Inflammatory macrophage treated with lipopolysaccharide for 1 hour (primary cell): ENCODE results near the gene PPP4C.
A peak's percentile ranks its signal among the peaks of the same experiment; 100 is the strongest.
"Not testable (repeated sequence)": the region's sequence is repeated elsewhere in the genome, so short reads cannot be mapped to it uniquely, and the experiment has no call there.

Experiments
- DNase-seq, 2 donors: peaks; one replicate each; pipeline ENCODE4 v3.0.0-alpha.2; 2020 to 2022

PPP4C gene

DNA sequence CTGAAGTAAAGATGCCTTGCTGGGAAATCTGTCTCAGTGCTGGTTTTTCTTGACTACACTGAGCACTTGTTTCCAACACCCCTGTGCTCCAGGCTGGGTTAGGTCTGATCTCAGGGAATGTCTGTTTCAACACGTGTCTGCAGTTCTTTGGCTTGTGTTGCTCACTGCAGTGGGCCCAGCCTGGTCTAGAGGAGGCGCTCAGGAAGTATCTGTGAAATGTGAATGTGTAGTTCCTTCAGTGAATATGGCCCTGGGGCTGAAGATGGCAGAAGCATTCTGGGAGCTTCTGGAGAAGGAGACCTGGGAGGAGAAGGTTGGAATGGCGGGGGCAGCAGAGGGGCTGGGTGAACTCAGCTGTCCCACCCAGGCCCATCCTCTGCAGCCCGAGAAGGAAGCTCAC lies 28.3 kb downstream of the PPP4C start:
- no peak for DNase-seq

DNA sequence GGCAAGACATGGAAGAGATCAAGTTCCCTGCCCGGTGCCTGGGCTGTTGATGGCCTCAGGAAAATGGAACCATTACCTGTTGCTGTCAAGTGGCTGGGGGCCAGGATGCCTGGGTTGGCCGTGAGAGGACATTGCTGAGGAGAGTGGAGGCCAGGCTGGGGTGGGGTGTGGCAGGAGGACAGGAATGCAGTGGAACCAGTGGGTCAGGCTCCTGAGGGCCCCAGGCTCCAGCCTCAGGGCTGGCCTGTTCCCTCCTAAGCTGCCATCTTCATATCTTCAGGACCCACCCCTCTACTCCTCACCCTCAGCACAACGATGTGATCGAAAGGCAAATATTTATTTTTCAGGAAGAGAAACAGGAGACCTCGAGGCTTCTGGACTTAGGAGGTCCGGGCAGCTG lies 28.7 kb downstream of the PPP4C start:
- DNase-seq, result no peak

DNA sequence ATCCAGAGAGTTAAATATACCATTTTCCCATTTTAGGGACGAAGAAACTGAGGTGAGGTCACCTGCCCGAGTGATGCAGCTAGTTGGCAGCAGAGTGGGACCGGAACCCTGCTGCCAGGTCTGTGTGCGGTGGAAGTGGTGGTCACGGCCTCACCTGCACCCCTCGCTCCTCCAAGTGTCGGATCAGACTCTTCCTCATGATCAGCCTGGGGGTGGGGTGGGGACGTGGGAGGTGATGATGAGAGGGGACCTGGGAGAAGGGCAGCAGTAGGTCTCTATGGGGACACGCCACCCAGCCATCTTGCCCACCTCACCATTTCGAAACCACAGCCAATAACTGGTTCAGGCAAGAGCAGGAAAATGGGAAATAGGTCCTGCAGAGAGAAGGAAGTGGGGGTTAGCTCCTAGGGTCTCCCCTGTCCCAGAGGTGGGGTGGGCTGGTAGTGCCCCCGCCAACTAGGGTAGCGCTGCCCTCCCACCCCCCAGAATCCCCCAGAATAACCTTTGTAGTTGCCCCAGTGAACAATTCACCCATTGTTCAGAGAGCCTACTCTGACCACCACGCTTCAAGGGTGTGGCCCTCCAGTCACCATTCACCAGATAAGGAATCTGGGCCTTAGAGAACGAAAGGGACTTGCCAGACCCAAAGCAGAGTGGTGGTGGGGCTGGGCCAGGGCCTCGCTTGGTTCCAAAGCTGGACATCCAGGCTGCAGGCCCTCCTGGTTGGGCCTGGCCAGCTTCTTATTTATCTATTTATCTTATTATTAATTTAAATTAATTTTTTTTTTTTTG lies 32.5 kb downstream of the PPP4C start:
- DNase-seq, result no peak

DNA sequence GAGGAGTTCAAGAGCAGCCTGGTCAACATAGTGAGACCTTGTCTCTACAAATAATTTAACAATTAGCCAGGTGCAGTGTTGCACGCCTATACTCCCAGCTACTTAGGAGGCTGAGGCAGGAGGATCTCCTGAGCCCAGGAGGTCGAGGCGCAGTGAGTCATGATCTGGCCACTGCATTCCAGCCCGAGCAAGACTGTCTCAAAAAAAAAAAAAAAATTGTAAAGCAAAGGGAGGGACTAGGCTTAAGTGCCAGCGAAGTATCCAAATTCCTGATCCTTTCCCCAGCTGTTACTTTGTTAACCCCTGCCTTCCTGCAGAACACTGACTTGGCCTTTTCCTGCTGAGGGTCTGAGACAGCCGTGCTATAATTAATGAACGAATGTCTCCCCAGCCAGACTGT lies 34.9 kb downstream of the PPP4C start:
- DNase-seq, result no peak

DNA sequence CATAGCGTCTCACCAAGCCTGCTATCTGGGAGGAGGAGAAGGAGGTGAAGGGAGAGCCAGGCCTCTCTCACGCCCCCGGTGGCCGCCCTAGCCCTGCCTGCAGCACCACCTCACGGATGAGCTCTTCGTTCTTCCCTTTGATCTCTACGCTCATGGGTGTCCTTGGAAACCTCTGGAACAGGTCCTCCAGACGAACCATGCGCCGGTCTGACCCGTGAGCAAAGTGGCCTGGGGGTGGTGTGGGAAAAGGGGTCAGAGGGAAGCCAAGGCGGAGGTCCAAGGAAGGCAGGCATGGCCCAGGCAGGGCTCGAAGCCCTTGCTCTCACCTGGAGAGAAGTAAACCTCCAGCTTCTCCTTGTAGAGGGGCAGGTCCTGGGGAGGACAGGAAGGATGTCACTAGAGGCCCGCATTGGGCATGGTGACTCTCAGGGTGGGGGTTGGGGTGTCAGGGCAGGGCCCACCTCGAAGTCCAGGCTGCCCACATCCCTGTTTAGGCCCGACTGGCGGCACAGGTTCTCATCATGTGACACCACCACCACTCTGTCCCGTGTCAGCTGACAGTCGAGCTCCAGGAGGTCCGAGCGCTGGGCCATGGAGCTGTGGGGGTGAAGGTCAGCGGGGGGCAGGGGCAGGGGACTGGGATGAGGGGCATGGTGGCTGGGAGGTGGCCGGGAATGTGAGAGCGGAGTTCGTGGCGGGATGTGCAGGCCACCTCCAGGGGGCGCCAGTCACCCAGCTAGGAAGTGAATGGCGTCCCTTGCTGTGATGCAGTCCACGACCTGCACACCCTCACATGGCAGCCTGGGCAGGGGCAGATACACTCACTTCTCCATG lies 36.6 kb downstream of the PPP4C start:
- peak in 1 of 2 donors; percentile 51 for DNase-seq

DNA sequence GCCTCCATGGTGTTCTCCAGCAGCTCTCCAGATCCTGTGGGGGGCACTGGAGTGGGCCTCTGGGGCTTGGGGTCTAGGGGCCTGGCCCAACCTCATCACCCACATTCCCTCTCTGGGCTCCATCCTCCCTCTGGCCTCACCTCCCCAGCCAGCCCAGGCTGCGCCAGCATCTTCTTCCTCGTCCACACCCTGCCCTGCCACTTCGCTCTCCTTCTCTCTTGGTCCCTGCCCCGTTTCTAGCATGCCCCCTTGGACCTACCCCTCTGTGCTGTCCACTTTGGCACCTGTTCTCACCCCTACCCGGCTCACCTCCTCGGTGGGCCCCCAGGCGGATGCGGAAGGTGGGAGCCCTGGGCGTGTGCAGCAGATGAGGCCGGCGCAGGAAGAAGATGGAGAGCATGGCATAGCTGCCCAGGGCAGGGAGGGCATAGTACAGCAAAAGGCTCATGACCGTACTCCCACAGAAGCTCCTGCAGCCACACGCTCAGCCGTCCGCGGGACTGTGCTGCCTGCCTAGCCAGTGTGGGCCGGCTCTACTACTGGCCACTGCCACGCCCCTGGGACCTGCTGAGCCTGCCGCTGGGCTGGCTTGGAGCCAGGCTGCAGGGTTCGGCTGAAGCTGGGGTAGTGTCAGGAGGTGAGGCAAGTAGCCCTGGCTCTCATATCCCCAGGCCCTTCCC lies 37.4 kb downstream of the PPP4C start, which contains the start of gene GDPD3:
Gene GDPD3 (minus strand): TSS at position 507 of the 680 bp plus-strand sequence. CDS start 59 bp downstream, at position 448.
- no peak for DNase-seq

DNA sequence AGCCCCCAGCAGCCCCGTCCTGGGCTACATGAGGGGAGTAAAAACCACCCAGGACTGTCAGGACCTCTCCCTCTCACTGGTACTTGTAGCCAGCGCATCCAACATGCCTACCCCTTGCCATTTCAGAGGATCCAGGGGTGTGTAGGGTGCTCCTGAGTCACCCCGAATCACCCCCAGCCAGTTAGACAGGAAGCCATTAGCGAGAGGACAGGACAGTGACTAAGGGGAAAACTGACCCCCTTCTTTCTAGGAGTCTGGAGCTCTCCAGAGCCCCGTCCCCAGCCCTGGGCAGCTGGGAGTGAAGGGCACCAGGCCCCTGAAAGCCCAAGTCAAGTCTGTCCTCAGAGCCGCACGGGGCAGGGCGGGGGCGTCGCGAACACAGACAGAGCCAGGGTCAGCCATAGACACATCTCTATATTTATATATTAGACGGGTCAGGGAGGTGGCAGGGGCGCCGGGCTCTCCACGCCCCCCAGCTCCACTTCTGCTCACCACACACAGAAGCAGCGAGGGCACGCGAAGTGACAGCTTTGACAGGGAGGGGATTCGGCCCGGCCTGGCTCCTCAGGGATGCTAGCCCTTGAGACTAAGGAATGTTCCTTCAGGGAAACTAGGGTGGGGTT lies 38.0 kb downstream of the PPP4C start:
- no peak for DNase-seq

DNA sequence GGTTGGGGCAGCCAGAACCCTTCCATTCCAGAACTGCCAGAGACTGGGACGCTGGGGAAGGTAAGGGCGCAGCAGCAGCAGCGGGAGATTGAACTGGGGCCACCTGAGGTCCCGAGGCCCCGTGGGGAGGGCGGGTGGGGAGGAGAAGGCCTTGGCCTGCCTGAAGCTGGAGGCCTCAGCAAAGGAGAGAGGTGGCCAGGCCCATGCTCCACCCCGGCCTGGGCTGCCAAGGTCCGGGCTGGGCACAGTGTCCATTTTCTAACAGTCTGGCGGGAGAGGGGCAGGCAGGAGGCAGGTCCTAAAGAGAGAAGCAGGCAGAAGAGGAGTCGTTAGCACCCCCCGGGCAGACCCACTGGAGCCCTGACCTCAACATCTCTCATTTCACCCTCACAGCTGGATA lies 38.6 kb downstream of the PPP4C start:
- DNase-seq, result no peak

DNA sequence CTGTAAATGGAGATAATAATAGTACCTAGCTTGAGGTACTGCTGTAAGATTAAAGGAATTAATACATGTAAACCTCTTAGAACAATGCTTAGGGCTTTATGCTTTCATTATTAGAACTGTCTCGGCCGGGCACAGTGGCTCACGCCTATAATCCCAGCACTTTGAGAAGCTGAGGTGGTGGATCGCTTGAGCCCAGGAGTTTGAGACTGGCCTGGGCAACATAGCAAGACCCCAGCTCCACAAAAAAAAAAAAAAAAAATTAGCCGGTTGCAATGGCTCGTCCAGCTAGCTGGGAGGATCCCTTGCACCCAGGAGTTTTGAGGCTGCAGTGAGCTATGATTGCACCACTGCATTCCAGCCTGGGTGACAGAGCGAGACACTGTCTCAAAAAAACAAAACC lies 39.0 kb downstream of the PPP4C start:
- not testable (repeated sequence) for DNase-seq

DNA sequence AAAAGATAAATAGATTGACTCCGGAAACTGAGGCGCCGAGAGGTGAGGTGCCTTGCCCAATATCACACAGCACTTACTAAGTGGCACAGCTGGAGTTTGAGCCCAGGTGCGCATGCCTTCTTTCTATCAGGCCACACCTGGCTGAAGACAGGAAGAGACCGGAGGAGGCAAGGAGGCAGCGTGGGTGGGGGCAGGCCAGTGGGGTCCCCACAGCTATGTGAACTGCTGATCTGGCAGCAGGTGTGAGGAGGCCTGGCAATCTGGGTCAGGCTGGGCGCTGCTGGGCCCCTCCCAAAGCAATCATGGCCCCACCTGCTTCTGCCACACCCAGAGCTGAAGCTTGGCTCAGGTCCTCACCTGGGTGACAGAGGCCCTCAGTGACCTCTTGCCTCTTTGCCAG lies 39.4 kb downstream of the PPP4C start:
- no peak for DNase-seq

DNA sequence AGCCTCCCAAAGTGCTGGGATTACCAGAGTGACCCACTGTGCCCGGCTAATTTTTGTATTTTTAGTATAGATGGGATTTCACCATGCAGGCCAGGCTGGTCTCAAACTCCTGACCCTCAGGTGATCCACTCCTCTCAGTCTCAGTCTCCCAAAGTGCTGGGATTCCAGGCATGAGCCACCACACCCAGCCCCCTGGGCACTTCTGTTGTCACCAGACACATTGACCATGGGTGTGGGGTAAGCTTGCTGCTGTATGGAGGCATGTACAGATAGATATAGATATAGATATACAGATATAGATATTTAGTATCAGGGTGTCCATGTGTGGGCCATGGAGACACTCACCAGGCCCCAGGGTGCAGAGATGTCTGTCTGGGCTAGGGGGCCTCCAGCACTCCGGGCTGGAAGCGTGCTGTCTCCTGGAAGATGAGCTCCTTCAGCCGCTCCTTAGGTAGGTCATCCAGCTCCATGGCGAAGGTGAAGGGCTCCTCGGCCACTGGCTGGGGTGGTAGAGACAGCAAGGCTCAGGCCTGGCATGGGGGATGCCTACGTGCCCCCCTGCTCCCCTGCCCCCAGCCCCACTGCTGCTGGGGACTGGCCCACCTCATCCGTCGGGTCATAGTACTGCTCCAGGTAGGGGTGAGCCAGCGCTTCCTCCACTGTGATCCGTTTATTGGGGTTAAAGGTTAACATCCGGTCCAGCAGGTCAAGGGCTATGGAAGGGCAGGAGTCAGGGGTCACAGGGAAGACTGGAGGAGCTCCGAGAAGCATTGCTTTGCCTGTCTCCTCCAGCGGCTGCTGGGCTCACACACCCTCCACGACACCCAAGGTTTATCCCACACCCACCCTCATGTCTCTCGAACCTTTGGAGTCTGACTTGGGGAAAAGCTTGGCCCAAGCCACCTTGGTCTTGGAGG lies 40.8 kb downstream of the PPP4C start:
- no peak for DNase-seq

DNA sequence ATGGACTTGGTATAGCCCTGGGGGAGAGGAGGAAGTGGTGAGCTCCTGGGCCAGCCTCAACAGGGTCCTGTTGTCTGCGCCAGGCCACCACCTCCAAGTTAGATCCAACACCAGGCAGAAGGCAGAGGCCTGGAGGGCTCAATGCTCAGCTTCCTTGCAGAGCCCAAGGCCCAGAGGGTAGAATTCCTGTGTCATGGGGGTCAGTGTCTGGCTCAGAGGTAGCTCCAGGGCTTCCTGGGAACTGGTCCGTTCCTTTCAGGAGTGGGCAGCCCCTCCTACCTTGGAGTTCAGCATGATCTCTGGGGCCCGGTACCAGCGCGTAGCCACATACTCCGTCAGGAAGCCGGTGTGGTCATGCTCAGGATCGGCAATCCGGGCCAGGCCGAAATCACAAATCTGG lies 42.0 kb downstream of the PPP4C start:
- no peak for DNase-seq

DNA sequence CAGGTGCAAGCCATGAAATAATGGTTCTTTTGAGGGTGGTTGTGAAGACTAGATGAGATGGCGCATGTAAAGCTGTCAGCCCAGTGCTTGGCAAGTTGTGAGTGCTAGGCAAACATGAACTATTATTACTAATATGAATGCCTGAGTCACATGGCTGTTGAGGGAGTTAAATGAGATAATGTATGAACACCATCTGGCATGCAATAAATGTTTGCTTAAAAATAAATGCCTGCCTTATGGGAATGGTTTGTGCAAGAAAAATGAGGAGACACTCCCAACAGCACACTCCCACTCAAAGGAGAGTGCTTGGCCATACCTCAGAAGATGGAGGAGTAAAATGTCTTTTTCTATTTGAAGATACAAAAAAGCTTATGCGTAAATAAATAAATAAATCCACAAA lies 43.6 kb downstream of the PPP4C start:
- no peak for DNase-seq

DNA sequence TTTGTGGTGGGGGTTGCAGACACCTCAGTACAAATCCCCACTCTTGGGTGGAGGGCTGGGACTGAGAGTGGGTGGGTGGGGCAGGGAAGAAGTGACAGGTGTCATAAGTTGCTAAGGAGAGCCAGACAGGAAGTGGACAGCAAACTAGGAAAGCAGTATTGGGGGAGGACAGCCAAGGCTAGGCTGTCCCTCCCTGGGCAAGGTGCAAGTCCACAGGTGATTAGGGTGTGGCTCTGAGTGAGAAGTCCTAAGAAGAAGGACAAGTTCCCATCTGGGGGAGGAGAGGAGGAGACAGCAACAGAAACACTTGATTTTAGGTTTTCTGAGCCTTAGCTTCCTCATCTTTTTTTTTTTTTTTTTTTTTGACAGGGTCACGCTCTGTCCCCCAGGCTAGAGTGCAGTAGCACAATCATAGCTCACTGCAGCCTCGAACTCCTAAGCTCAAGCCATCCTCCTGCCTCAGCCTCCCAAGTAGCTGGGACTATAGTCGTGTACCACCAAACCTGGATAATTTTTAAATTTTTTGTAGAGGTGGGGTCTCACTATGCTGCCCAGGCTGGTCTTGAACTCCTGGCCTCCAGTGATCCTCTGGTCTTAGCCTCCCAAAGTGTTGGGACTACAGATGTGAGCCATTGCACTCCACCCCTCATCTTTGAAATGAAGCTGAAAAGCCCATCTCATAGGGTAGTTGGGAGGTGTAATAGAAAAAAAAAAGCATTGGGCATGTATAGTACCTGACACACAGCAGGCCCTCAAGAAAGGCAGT lies 44.7 kb downstream of the PPP4C start:
- DNase-seq, result no peak

DNA sequence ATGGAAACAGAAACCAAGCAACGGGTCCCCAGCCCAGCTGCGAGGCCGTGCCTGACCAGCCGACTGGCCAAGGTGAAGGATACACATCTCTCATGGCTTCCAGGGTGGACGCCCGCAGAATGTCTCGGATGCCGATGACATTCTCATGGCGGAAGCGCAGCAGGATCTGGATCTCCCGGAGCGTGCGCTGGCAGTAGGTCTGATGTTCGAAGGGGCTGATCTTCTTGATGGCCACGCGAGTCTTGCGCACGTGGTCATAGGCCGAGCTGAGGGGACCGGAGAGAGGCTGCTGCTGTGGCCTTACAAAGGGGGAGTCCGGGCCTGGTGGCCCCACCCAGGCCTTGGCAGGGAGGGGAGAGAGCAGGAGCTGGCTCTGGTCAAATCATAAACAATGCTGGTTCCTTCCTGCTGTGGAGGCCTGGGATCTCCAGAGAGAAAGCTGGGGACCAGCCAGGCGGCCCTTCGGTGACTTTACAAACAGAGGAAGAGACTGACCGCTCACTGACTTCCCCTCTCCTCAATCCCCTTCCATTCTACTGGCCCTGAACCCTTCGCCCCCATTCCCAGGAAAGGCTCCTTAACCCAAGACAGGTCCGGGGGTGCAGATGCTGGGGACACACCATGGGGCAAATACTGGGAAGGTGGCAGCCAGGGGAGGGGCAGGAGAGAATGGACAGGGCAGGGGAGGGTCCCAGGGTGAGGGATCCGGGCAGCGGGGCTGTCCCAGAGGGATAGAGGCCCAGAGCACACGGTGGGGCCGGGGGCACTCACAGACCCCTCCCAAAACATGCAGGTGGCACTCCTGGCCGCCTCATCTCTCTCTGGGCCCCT lies 46.2 kb downstream of the PPP4C start:
- DNase-seq, result peak in 1 of 2 donors; percentile 23

DNA sequence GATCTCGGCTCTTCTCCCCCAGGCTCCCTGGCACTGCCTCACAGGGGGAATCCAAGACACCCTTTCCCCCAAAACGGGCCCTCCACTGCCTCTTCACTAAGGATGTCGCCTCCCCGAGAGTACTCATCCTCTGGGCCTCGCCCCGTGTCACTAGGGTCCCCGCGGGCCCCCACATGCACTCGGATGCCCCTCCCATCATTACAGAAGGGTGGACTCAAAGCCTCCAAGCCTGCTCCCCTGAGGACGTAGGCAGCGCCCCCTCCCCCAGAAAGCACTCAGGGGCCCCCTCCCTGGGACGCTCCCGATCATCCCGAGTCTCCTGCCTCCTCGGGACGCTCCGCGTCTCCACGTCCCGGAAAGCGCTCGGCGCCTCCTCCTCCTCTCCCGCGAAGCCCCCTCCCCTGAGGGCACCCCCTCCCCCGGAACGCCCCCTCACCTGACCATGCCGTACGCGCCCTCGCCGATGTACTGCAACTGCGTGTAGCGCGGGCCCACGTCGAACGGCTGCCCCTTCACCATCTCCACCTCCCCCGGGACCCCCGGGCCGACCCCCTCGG lies 46.9 kb downstream of the PPP4C start:
- DNase-seq, result no peak

DNA sequence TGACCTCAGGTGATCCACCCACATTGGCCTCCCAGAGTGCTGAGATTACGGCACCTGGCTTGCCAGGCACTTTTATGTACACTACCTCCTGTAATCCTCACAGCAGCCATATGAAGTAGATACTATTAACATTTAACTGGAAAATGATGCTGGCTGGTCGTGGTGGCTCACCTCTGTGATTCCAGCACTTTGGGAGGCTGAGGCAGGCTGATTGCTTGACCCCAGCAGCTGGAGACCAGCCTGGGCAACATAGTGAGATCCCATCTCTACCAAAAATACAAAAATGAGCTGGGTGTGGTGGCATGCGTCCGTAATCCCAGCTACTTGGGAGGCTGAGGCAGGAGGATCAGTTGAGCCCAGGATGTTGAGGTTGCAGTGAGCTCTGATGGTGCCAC lies 49.2 kb downstream of the PPP4C start:
- DNase-seq, result no peak

DNA sequence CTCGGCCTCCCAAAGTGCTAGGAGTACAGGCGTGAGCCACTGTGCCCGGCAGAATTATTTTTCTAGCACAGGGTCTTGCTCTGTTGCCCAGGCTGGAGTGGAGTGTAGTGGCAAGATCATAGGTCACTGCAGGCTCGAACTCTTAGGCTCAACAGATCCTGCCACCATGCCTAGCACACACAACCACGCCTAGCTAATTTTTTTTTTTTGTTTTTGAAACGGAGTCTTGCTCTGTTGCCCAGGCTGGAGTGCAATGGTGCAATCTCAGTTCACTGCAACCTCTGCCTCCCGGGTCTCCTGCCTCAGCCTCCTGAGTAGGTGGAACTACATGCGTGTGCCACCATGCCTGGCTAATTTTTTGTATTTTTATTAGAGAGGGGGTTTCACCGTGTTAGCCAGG lies 49.9 kb downstream of the PPP4C start:
- not testable (repeated sequence) for DNase-seq

DNA sequence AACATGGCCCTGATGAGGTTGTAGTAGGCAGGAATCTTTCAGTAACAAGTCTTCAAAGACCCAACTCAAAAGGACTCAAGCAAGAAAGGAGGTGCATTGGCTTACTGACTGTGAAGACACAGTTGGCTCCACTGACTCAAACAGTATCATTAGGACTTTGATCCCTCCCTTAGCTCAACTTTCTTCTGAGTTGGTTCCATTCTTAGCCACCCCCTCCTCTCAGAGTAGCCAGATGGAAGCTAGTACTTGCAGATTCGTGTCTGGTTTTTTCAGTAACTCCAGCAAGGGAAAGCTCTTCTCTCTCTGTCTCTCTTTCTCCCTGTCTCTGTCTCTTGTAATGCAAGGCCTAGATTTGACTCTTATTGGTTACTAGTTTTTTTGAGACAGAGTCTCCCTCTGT lies 52.2 kb downstream of the PPP4C start:
- DNase-seq, result no peak
